GM21423 (cell line): ENCODE results near the gene PCDH9.

ENCODE experiments used
- ATAC-seq: cut with Tn5 transposase; IDR thresholded peaks from one replicate; pipeline ENCODE4 v1.9.1; 2021; ENCODE audit warnings: mild to moderate bottlenecking, moderate library complexity; ENCODE audit not compliant: unreplicated experiment

Gene PCDH9

DNA sequence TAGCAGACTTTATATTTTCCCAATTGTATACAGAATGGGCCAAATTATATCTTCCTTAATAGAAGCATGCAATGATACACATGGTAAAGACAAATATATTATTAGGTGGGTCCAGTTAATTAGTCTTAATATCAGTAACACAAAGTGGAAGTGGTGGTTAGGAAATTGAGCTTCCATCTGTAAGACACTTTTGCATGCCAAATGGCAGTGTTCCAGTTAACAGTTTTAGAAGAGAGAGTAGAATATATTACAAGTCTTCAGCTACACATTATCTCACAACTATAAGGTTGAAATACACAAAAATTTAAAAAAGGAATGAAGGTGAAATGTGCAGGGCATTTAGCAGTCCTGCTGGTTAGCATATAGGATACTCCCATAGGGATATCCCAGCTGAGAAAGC, 536.5 kb downstream of the PCDH9 start:
- no peak for ATAC-seq

DNA sequence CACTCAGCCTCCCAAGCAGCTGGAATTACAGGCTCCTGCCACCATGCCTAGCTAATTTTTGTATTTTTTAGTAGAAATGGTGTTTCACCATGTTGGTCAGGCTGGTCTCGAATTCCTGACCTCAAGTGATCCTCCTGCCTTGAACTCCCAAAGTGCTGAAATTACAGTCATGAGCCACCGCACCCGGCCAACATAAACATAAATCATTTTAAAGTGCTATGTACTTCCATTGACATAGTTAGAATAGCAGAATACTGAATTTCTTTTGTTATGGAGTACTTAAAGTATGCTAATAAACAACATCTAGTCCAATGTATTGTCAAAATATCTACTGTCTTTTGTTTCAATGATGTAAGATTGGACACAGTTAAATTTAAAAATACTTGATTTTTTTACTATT, 539.0 kb downstream of the PCDH9 start:
- no peak for ATAC-seq

DNA sequence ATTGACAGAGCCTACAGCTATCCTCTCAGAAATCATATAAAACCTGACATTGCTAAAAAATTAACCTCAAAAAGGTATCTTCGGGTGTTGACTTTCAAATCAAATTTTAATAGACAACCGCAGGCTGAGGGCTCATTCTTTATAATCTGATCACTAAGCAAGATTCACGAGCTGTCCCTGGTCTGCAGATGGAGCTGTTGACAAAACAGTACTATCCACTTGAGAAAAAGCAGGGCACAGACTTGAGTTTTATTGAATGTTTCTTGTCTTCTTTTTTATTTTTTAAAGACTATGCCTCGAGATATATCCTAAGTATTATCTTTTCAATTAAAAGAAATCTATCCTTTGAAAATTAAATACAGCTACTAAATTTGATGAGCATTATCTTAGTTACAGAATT, 540.5 kb downstream of the PCDH9 start:
- ATAC-seq: no peak

DNA sequence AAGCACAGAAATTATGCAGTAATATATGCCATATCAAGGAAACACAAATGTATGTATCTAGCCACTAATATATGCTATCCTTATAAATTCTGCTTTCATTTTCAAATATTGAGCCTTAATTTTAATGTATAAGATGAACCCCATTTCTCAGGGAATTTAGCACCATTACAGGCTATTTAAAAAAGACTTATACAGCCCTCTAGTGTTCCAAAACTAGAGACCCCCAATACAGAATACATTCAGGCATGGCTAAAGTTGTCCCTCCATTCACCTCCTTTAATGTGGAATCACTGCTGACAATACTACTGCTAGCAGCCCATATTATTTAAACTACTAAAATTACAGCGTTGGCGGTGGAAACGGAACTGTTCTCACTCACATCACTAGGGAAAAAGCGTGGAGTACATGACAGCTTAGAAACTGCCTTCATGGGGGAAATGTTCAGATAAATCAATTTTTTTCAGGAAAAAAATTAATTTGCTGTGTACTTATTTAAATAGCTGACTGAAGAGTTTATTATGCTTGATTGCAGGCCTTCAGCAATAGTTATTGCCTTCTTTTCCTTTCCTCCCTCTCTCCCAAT, 541.0 kb downstream of the PCDH9 start:
- no peak for ATAC-seq

DNA sequence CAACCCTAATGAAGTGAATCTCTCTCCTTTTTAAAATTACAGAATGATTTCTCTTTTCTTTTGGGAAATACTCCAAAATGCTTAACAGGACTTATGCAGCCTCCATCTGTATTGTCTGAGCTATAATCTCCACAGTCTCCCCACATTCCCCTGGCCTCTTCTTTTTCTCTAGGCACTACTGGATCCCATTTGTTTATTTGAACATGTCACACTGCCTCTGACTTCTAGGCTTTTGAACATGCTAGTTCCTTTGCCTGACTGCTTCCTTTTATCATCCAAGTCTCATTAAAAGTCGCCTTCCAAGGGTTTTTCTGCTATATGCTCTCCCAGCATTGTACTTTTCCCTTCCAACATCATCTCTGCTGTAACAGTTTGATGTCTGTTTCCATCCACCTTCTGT, 548.7 kb downstream of the PCDH9 start:
- no peak for ATAC-seq

DNA sequence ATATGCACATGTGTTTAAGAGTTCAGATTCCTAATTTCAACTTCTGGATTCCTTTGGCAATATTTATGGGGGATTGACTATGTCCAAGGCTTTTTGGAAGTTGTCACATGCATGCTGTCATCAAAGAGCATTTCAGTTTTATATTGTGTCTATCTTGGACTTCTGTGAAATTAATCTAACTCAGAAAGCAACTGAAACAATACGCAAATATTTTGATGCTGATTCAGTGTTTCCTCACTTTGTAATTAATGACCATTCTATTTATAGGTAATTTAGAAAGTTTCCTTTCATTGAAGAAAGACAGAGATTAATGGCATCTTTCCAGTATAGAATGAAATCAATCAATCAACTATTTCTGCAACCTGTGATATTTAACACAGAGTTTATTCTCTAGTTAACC, 550.1 kb downstream of the PCDH9 start:
- no peak for ATAC-seq

GRCh38 chr13:66675620-66676019, 554.5 kb downstream of the PCDH9 start:
- no peak for ATAC-seq

GRCh38 chr13:66673401-66673800, 556.7 kb downstream of the PCDH9 start:
- ATAC-seq: no peak

DNA sequence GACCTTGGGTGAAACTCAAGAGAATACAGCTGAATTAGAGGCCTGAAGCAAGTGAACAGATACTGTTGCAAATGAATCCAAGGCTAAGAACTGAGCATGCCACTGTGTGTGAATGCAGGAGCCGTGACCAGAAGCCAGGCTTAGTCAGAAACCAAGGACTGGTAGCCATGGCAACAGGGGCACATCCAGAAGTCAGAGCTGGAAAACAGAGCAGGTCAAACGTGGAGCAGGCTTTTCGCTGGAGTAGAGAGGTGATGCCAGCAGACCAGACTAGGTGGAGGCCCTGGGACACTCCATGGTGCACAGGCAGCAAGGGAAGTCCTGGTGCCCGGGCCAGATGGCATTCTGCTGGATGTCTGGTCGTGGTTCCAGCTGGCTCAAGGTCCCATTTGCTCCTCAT, 564.1 kb downstream of the PCDH9 start:
- no peak for ATAC-seq

- no peak for ATAC-seq
These were observed 566.4 kb downstream of the PCDH9 start for GRCh38 chr13:66663711-66664110.

DNA sequence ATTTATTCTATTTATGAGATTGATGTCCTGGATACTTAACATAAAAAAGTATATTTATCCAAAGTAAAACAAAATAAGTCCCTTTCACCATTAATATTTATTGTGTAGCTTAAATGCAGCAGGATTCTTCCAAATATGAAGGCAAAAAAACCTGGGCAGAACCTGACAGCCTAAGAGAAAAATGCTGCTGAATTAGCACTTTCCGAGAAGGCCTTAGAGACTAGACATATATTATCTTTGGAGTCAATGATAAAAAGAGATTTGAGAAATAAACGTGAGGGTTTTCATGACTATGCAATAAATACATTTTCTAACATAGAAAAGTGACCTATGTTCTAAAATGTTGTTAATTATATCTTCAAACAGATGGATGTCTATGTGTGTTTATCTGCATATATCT, 566.9 kb downstream of the PCDH9 start:
- no peak for ATAC-seq

DNA sequence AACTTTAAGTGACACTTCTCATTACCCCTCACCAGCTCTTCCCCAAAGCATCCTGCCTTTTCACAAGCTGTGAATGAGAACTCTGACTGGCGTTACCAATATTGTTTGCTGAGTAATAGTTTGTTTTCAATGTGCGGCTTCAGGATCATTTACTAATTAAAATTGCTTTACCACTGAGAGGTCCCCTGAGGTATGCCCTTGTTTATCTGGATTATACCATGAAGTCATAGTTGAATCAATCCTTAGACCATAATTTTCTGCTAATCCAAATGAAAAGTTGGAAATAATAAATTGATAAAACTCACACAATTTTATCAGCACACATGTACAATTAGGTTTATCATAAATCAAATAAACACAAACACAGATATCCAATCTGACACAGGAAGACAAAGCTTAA, 568.8 kb downstream of the PCDH9 start:
- no peak for ATAC-seq

GRCh38 chr13:66660468-66660813, 569.7 kb downstream of the PCDH9 start:
- no peak for ATAC-seq

GRCh38 chr13:66659701-66660467, 570.3 kb downstream of the PCDH9 start:
- ATAC-seq: peak; percentile 81

DNA sequence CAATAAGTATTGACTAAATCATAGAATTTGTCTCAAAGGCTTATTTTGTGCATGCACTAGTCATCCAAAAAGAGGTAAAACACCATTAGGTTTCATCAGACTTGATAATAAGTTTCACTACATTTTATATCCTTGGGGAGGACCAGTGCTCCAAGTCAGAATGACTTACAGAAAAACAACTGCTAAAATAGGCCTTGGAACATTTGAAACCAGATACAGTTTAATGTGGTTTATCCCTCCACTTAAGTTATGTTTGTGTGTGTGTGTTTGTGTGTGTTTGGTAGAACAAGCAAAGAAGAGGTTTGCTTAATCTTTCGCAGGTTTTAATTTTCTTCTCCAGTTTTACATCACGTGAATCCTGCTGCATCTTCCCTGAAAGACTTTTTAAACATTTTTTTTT, 570.9 kb downstream of the PCDH9 start:
- no peak for ATAC-seq

DNA sequence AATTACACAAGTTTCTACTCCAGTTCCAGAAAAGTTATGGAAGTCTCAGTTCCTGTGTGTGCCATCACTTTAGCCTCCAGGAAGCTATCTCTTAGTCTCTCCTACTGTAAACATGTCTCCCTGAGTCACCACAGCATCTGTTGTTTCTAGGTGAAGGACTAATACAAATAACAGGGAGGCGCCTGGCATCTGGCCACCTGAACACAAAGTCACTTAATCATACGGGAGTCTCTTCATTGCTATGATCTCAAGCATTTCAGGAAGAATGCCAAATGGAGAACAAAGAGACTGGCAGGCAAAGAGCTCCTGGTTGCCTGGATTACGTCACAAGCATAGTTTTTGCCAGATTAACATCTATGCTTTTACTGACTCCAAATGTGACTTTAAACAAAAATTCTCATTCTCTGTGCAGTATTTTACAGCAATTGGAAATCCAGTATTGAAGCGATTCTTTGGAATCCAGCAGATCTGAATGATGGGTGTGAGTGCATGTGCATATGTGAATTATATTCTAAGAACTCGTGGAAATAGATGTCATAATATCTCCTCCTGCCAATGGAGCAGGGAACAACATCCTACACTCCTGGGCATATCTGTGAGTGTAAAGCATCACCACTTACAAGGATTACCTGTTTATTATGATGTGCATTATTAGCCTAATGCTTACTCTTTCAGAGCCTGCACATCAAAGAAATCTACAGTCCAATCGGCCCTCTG, 572.8 kb downstream of the PCDH9 start:
- no peak for ATAC-seq

DNA sequence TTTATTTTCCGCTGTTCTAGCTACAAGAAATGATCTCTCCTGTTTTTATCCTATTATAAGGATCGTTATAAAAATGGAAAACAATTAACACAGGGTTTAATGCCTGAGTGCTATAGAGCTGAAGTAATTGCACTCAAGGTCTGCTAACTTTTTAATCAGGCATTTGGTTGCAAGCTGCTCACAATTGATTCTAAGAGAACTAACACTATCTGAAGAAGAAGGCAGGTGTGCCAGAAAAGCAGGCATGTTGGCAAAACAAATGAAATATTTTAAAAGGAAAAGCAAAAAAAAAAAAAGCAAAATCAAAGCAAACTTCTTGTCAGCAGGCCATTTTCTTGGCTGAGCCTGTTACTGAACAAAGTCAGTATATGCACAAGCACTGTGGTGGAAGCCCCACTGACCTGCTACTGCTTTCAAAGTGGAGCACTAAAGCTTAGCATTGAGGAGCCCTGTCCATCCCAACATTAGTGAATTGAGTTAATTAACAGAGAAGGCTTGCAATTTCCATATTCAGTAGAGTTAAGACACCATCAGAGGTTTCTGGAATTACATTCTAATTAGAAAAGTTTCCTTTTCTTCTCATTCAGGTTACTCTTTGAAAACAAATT, 574.2 kb downstream of the PCDH9 start:
- ATAC-seq: no peak

GRCh38 chr13:66644855-66645460, 585.2 kb downstream of the PCDH9 start:
- ATAC-seq: no peak

GRCh38 chr13:66640231-66640630, 589.9 kb downstream of the PCDH9 start:
- ATAC-seq: peak; percentile 51

GRCh38 chr13:66639044-66639443, 591.1 kb downstream of the PCDH9 start:
- ATAC-seq: no peak

GRCh38 chr13:66635526-66635925, 594.6 kb downstream of the PCDH9 start:
- ATAC-seq: peak; percentile 43
